Osteocyte (in vitro differentiated cells): ENCODE measurements around the gene RNF217. TPM values are rescaled to one million over a fixed set of nuclear protein-coding genes. Genes with fewer than 3 reads are reported as not detected.

Experiments
- DNase-seq: peaks from one replicate; pipeline ENCODE4 v3.0.0; 2021; ENCODE audit warnings: mixed read lengths; ENCODE audit not compliant: unreplicated experiment; ENCODE audit errors: extremely low spot score
- H3K27ac Mint-ChIP-seq: one replicate; pipeline ENCODE4 v1.8.0; 2021; ENCODE audit warnings: mild to moderate bottlenecking, mixed read lengths; ENCODE audit not compliant: unreplicated experiment
- H3K27me3 Mint-ChIP-seq: one replicate; pipeline ENCODE4 v1.8.0; 2021; ENCODE audit warnings: mixed read lengths; ENCODE audit not compliant: unreplicated experiment
- H3K36me3 Mint-ChIP-seq: one replicate; pipeline ENCODE4 v1.8.0; 2021; ENCODE audit warnings: mixed read lengths; ENCODE audit not compliant: unreplicated experiment
- H3K4me1 Mint-ChIP-seq: one replicate; pipeline ENCODE4 v1.8.0; 2021; ENCODE audit warnings: mixed read lengths; ENCODE audit not compliant: unreplicated experiment
- H3K4me3 Mint-ChIP-seq: one replicate; pipeline ENCODE4 v1.8.0; 2021; ENCODE audit warnings: mild to moderate bottlenecking, moderate library complexity, mixed read lengths; ENCODE audit not compliant: unreplicated experiment
- H3K9me3 Mint-ChIP-seq: one replicate; pipeline ENCODE4 v1.8.0; 2021; ENCODE audit warnings: mixed read lengths; ENCODE audit not compliant: unreplicated experiment
- CTCF ChIP-seq: fragments of 200-600 bp; sonication (generic); IDR thresholded peaks from 2 replicates; pipeline ENCODE4 v1.5.0; 2021; ENCODE audit warnings: antibody characterized with exemption, mild to moderate bottlenecking, moderate library complexity
- total RNA-seq: library from RNA; stranded (reverse); gene quantifications from 2 replicates; pipeline ENCODE4 v1.2.1, GENCODE V29; 2021

Gene RNF217
- total RNA-seq, 1 donor from 2014 or later, result 75.7 TPM

GRCh38 chr6:125075741-125076481 is 113.7 kb downstream of the RNF217 start:
- no peak overlapping the region for H3K4me3 Mint-ChIP-seq
- H3K27ac Mint-ChIP-seq, result no peak overlapping the region
- H3K27me3 Mint-ChIP-seq, result no peaks in the 10 kb centered on the region
- DNase-seq, result no peak
- H3K9me3 Mint-ChIP-seq, result peaks cover 5% of the 10 kb centered on the region
- peaks cover 49% of the 10 kb centered on the region for H3K36me3 Mint-ChIP-seq
- TF ChIP-seq CTCF, result no peak
- peaks cover 20% of the 10 kb centered on the region for H3K4me1 Mint-ChIP-seq

DNA sequence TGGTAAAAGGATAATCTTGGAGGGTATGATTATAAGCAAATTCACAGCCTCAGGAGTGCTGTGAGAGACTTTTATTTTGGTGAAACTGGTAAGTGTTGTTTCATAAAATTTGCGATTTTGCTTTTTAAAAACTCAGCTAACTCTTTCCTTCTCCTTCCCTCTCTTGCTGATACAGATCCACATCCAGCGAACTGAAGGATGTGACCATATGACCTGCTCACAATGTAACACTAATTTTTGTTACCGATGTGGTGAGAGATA is 114.2 kb downstream of the RNF217 start:
- no peak for TF ChIP-seq CTCF
- H3K4me1 Mint-ChIP-seq, result peaks cover 20% of the 10 kb centered on the region
- H3K36me3 Mint-ChIP-seq, result peaks cover 46% of the 10 kb centered on the region
- no peaks in the 10 kb centered on the region for H3K27me3 Mint-ChIP-seq
- H3K27ac Mint-ChIP-seq, result no peak overlapping the region
- peaks cover 5% of the 10 kb centered on the region for H3K9me3 Mint-ChIP-seq
- H3K4me3 Mint-ChIP-seq, result no peak overlapping the region
- DNase-seq, result no peak

GRCh38 chr6:125077453-125077852 is 115.2 kb downstream of the RNF217 start:
- Mint-ChIP-seq H3K4me1 (peaks cover 20% of the 10 kb centered on the region), H3K27ac (peak overlapping the region; percentile 69), H3K9me3 (peaks cover 5% of the 10 kb centered on the region), H3K36me3 (peaks cover 48% of the 10 kb centered on the region), H3K27me3 (no peaks in the 10 kb centered on the region), H3K4me3 (no peak overlapping the region)
- TF ChIP-seq CTCF, result no peak
- no peak for DNase-seq

- Mint-ChIP-seq H3K36me3 (peaks cover 50% of the 10 kb centered on the region), H3K9me3 (peaks cover 5% of the 10 kb centered on the region), H3K27me3 (no peaks in the 10 kb centered on the region), H3K27ac (no peak overlapping the region), H3K4me3 (no peak overlapping the region), H3K4me1 (peaks cover 20% of the 10 kb centered on the region)
- no peak for DNase-seq
- TF ChIP-seq CTCF, result no peak
Observed at GRCh38 chr6:125078602-125079321, 116.5 kb downstream of the RNF217 start.

GRCh38 chr6:125082908-125083683 is 120.9 kb downstream of the RNF217 start:
- H3K36me3 Mint-ChIP-seq, result peaks cover 34% of the 10 kb centered on the region
- no peaks in the 10 kb centered on the region for H3K9me3 Mint-ChIP-seq
- no peak for DNase-seq
- no peaks in the 10 kb centered on the region for H3K27me3 Mint-ChIP-seq
- no peak overlapping the region for H3K27ac Mint-ChIP-seq
- TF ChIP-seq CTCF, result no peak
- peaks cover 9% of the 10 kb centered on the region for H3K4me1 Mint-ChIP-seq
- no peak overlapping the region for H3K4me3 Mint-ChIP-seq
